ENCODE results near the gene SWI5. TPM values are rescaled to one million over a fixed set of nuclear protein-coding genes. Genes with fewer than 3 reads are reported as not detected.
A peak's percentile ranks its signal among the peaks of the same experiment; 100 is the strongest.

The SWI5 gene
- total RNA-seq, 4 donors from 2014 or later = 18.5 to 50.2 (median 49.2) TPM

DNA sequence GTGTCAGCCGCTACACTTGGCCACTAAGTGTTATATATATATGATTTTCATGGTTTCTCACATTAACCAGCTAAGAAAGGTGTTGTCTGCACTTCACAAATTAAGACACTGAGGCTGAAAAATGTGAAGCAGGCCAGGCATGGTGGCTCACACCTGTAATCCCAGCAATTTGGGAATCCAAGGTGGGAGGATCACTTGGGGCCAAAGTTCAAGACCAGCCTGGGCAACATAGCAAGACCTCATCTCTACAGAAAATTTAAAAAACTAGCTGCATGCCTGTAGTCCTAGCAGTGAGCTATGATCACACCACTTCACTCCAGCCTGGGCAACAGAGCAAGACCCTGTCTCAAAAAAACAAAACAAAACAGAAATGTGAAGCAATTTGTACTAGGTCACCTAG, 48.3 kb downstream of the SWI5 start:
- Histone ChIP-seq H3K4me1 (peaks cover 5 to 22% of the 10 kb centered on the region in 2 donors), H3K27me3 (no peaks in the 10 kb centered on the region), H3K9me3 (no peaks in the 10 kb centered on the region), H3K4me3 (replicated peaks in 1 of 3) (no peak overlapping the region), H3K36me3 (peaks cover 4 to 15% of the 10 kb centered on the region in 2 donors), H3K27ac (no peak overlapping the region)
- intact Hi-C loops (cut with DNase I) = loop anchor here (5.0 kb wide), 1 partner anchor 47 kb away; the partner anchor contains the start of genes GOLGA2 and SWI5
- no peak for TF ChIP-seq POLR2A (IDR thresholded peaks at IDR 0.05)
- TF ChIP-seq, protein P1, sequence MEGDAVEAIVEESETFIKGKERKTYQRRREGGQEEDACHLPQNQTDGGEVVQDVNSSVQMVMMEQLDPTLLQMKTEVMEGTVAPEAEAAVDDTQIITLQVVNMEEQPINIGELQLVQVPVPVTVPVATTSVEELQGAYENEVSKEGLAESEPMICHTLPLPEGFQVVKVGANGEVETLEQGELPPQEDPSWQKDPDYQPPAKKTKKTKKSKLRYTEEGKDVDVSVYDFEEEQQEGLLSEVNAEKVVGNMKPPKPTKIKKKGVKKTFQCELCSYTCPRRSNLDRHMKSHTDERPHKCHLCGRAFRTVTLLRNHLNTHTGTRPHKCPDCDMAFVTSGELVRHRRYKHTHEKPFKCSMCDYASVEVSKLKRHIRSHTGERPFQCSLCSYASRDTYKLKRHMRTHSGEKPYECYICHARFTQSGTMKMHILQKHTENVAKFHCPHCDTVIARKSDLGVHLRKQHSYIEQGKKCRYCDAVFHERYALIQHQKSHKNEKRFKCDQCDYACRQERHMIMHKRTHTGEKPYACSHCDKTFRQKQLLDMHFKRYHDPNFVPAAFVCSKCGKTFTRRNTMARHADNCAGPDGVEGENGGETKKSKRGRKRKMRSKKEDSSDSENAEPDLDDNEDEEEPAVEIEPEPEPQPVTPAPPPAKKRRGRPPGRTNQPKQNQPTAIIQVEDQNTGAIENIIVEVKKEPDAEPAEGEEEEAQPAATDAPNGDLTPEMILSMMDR (IDR thresholded peaks at IDR 0.05) = no peak
- DNase-seq = no peak
- WGBS, 2 donors = 92 to 100% methylated on average over 1 of the region's 1 CpG

DNA sequence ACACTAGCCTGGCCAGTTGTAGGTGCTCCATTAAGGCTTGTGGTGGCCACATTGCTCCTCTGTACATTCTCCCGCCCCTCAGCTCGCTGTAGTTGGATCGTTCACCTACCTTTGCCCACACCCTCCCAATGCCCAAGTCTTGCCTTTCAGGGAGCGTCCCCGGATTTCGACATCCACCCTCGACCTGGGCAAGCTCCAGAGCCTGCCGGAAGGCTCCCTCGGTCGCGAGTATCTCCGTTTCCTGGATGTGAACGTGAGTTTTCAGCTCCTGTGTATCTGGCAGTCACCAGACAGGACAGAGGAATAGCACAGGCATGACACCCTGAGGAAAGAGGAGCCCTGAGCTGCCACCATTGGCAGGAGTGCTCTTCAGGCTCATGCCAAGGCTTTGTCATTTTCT, 49.6 kb downstream of the SWI5 start:
- H3K36me3 ChIP-seq = peaks cover 4 to 15% of the 10 kb centered on the region in 2 donors
- H3K4me1 ChIP-seq = peaks cover 5 to 22% of the 10 kb centered on the region in 2 donors
- intact Hi-C loops (cut with DNase I) = no loop called here
- H3K9me3 ChIP-seq = no peaks in the 10 kb centered on the region
- TF ChIP-seq, protein P1 (IDR thresholded peaks at IDR 0.05) = no peak
- TF ChIP-seq POLR2A (IDR thresholded peaks at IDR 0.05) = no peak
- 91 to 93% methylated on average over 13 of the region's 13 CpGs for WGBS, 2 donors
- H3K27me3 ChIP-seq = no peaks in the 10 kb centered on the region
- no peak for DNase-seq
- H3K4me3 ChIP-seq (replicated peaks in 1 of 3) = no peak overlapping the region
- no peak overlapping the region for H3K27ac ChIP-seq

DNA sequence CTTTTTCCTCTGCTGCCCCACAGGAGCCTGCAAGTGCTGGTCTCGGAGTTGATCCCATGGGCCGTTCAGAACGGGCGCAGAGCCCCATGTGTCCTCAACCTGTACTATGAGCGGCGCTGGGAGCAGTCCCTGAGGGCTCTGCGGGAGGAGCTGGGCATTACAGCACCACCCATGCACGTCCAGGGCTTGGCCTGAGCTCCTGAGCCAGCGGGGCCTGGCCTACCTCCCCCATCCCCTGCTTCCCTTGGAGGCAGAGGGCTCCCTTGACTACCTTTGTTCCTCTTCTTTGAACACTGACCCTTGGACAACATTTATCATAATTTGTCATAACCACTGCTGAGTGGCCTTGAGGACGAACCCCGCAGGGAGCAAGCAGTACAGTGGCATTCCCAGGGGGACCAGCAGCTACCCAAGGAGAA, 57.4 kb downstream of the SWI5 start:
- H3K27me3 ChIP-seq = no peaks in the 10 kb centered on the region
- H3K9me3 ChIP-seq = no peaks in the 10 kb centered on the region
- peaks cover 0 to 32% of the 10 kb centered on the region in 2 donors for H3K4me1 ChIP-seq
- intact Hi-C loops (cut with DNase I) = no loop called here
- TF ChIP-seq, protein P1 (IDR thresholded peaks at IDR 0.05) = no peak
- no peak for TF ChIP-seq POLR2A (IDR thresholded peaks at IDR 0.05)
- 33% methylated on average over 8 of the region's 11 CpGs; no CpG with 5 or more reads in 1 of the 2 donors for WGBS, 2 donors
- H3K36me3 ChIP-seq = peaks cover 0 to 3% of the 10 kb centered on the region in 2 donors
- H3K4me3 ChIP-seq (replicated peaks in 1 of 3) = no peak overlapping the region
- DNase-seq = peak; percentile 82 to 87
- no peak overlapping the region for H3K27ac ChIP-seq

DNA sequence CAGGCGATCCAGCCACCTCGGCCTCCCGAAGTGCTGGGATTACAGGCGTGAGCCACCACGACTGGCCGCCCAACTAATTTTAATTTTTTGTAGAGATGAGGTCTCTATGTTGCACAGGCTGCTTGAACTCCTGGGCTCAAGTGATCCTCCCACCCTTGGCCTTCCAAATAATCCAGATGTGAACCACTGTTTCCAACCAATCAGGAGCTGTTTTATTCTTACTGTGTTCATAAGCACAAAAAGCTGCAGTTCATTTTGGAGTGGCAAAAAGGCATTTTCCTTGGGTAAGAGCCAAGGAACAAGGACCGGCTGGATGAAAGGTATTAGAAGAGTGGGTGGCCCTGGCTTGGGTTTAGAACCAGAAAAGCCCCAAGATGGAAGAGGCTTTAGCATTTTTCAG, 59.1 kb downstream of the SWI5 start:
- intact Hi-C loops (cut with DNase I) = no loop called here
- no peaks in the 10 kb centered on the region for H3K9me3 ChIP-seq
- no peak overlapping the region for H3K27ac ChIP-seq
- WGBS, 2 donors = 81% methylated on average over 7 of the region's 7 CpGs
- TF ChIP-seq, protein P1 (IDR thresholded peaks at IDR 0.05) = no peak
- TF ChIP-seq POLR2A (IDR thresholded peaks at IDR 0.05) = no peak
- H3K36me3 ChIP-seq = peaks cover 0 to 3% of the 10 kb centered on the region in 2 donors
- H3K27me3 ChIP-seq = no peaks in the 10 kb centered on the region
- peaks cover 0 to 41% of the 10 kb centered on the region in 2 donors for H3K4me1 ChIP-seq
- no peak overlapping the region for H3K4me3 ChIP-seq (replicated peaks in 1 of 3)
- DNase-seq = peak; percentile 19 to 29

DNA sequence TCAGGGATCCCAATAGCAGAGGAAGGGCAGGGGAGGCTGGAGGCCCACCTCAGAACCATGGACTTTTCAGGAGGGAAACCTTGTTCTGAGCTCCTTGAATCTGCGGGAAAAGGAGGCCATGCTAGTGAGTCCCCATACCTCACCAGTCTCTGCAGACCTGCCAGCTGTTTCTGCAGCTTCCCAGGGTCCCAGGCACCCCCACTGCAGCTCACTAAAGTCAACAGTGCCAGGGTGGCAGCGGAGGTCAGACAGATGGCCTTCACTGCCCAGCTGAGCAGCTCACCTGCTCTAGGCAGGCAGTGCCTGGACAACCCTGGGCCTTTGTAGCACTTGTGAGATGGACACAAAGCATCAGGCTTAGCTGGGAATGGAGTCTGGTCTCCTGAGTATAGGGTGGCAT, 59.8 kb downstream of the SWI5 start:
- WGBS, 2 donors = 80 to 85% methylated on average over 1 to 2 of the region's 2 CpGs
- TF ChIP-seq POLR2A (IDR thresholded peaks at IDR 0.05) = no peak
- TF ChIP-seq, protein P1 (IDR thresholded peaks at IDR 0.05) = no peak
- intact Hi-C loops (cut with DNase I) = no loop called here
- peaks cover 0 to 41% of the 10 kb centered on the region in 2 donors for H3K4me1 ChIP-seq
- no peak overlapping the region for H3K4me3 ChIP-seq (replicated peaks in 1 of 3)
- peaks cover 0 to 3% of the 10 kb centered on the region in 2 donors for H3K36me3 ChIP-seq
- no peaks in the 10 kb centered on the region for H3K27me3 ChIP-seq
- H3K27ac ChIP-seq = peak overlapping the region in 1 of 3 donors; percentile 33
- DNase-seq = no peak
- no peaks in the 10 kb centered on the region for H3K9me3 ChIP-seq
